ENCODE results near the gene DDX3X.
"Not testable (repeated sequence)": the region's sequence is repeated elsewhere in the genome, so short reads cannot be mapped to it uniquely, and the experiment has no call there.

DDX3X gene

GRCh38 chrX:41377624-41378023 is 43.7 kb downstream of the DDX3X start:
- no peak for DNase-seq

GRCh38 chrX:41381685-41382084 is 47.7 kb downstream of the DDX3X start:
- no peak for DNase-seq

DNA sequence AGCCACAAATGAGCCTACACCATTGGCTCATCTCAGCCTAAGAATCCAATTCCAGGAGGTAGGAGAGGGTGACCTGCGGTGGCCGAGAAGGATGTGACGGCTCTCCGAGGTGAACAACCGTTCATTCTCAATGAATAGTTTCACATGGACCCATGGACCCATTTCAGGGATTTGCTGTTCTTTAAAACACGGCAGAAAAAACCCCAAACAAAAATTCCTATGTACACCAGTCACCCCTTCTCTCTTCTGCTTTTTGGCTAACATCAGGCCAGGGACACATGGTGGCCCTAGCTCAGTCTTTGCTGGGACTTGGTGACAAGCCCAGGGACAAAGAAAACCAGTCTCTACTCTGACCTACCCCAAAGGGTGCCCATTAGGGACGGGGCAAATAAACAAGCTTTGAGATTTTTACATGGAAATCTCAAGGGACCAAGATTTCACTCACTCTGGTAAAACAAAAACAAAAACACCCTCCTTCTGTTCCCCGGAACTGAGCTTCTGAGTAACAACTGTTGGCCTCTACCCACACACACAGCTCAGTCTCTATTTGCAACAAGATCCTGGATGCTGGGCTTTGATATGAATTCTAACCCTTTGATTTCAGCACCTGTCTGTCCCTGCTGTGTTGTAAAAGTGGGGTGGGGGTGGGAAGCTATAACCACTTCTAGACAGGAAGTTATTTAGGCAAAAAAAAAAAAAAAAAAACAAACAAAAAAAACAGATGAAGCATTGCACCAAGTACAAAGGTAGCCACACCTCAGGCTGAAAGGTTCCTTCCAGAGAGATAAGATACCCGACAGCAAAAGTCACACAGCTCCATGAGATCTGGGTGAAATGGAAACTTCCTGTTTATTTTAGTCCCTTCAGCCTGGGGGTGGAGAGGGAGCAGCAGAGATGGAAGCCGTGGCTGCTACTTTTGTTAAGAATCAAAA is 49.0 kb downstream of the DDX3X start:
- DNase-seq = no peak

GRCh38 chrX:41384051-41384705 is 50.2 kb downstream of the DDX3X start:
- no peak for DNase-seq

DNA sequence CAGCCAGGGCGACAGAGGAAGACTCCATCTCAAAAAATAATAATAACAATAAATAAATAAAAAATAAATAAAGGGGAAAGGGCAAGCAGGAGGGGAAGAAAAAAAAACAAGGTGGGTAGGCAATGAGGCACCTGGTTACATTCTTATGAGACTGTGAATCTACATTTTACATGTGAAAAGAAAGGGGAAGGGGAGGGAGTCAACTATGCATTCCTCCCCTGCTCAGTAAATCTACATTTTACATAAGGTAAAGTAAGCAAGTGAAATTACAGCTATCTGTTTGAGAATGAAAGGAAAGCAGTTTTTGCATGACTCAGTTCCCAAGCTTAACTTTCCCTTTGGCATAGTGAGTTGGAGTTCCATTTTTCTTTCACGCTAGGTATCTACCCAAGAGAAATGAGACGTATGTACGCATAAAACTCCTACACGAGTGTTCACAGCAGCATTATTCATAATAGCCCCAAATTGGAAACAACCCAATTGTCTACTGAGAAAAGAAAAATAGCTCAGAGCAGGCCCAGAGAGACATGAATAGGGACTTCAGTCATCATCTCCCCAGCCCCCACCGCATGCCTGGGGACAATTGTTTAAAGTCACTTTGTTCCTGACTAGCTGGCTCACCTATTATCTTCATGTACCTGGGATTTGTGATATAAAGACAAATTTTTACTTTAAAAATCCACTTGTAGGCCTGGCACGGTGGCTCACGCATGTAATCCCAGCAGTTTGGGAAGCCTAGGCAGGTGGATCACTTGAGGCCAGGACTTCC is 52.4 kb downstream of the DDX3X start:
- DNase-seq = no peak

- DNase-seq = no peak
These were observed 54.6 kb downstream of the DDX3X start for GRCh38 chrX:41388543-41388942.

- no peak for DNase-seq
These were observed 55.4 kb downstream of the DDX3X start for GRCh38 chrX:41389311-41389888.

DNA sequence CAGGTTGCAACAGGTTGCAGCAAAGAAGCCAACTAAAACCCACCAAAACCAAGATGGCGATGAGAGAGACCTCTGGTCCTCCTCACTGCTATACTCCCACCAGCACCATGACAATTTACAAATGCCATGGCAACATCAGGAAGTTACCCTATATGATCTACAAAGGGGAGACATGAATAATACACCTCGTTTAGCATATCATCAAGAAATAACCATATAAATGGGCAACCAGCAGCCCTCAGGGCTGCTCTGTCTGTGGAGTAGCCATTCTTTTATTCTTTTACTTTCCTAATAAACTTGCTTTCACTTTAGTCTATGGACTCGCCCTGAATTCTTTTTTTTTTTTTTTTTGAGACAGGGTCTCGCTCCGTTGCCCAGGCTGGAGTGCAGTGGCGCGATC is 56.6 kb downstream of the DDX3X start:
- DNase-seq = not testable (repeated sequence)

- no peak for DNase-seq
These were observed 57.6 kb downstream of the DDX3X start for GRCh38 chrX:41391606-41392005.

DNA sequence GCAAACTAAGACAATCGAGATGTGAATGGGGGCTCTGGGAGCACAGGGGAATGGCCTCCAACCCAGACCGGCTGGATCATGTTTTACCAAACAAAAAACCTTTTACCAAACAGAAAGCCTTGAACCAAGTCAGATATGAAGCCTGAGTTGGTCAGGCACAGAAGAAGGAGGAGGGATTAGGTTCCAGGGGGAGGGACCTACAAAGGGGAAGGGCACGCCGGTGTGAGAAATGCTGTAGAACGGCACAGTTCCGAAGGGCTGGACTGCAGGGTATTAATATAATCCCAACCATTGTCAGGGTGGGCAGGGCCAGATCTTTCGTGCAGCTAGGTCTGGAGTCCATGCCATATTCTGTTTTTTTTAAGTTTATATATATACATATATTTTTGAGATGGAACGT is 60.3 kb downstream of the DDX3X start:
- DNase-seq = no peak

DNA sequence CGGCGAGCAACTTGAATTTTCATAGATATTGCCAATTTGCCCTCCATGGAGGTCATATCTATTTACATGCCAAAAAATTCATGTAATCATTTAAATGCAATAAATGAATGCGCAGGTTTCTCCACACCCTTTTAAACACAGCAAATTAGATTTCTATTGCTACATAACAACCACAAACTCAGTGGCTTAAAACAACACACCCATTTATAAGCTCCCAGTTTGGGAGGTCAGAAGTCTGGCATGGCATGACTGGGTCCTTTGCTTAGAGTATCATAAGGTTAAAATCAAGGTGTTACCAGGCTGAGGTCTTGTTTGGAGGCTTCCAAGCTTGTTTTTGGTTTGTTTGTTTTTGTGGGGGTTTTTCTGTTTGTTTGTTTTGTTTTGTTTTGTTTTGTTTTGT is 63.3 kb downstream of the DDX3X start:
- no peak for DNase-seq

GRCh38 chrX:41397768-41398167 is 63.8 kb downstream of the DDX3X start:
- DNase-seq = no peak

DNA sequence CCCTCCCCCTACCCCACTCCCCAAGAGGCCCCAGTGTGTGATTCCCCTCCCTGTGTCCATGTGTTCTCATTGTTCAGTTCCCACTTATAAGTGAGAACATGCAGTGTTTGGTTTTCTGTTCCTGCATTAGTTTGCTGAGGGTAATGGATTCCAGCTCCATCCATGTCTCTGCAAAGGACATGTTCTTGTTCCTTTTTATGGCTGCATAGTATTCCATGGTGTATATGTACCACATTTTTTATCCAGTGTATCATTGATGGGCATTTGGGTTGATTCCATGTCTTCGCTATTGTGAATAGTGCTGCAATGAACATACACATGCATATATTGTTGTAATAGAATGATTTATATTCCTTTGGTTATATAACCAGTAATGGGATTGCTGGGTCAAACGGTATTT is 68.6 kb downstream of the DDX3X start:
- DNase-seq = not testable (repeated sequence)

DNA sequence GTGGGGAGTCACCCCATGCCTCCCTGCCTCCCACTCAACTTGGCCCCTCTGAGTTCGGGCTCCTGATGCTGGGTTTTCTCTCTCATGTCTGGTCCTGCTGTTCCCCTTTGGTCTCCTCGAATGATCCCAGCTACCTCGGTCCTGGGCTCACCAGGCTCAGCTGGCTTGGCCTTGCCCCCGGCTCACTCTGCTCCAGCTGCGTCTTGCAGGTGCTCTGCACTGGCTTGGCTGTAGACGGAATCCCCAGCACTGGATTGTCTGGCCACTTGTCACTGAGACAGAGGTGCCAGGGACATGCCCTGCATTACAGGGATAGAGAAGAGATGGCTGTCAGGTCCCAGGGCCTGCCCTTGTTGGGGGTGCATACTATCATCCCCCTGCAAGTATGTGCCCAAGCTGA is 71.6 kb downstream of the DDX3X start:
- no peak for DNase-seq

GRCh38 chrX:41406201-41406600 is 72.2 kb downstream of the DDX3X start:
- no peak for DNase-seq

DNA sequence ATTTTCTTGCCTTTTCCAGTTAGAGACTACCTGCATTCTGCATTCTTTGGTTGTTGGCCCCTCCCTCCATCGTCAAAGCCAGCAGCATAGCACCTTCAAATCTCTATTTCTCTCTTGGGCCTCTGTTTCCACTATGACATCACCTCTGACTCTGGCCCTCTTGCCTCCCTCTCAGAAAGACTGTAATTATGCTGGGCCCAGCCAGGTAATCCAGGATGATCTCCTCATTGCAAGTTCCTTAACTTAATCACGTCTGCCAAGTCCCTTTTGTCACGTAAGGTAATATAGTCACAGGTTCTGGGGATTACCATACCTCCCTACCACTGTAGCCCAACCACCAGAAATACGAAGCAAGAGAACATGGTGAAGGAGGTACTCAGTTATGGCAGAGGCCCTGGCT is 73.9 kb downstream of the DDX3X start:
- DNase-seq = no peak

GRCh38 chrX:41408576-41408975 is 74.6 kb downstream of the DDX3X start:
- no peak for DNase-seq

- no peak for DNase-seq
These were observed 75.0 kb downstream of the DDX3X start for GRCh38 chrX:41409006-41409405.

DNA sequence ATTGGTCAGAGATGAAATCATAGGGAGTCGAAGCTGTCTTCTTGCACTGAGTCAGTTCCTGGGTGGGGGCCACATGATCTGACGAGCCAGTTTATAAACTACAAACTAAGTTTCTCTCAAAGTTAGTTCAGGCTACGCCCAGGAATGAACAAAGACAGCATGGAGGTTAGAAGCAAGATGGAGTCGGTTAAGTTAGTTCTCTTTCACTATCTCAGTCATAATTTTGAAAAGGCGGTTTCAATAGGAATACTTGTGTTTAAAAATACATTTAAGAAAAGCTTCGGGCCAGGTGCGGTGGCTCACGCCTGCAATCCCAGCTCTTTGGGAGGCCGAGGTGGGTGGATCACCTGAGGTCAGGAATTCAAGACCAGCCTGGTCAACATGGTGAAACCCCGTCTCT is 77.3 kb downstream of the DDX3X start:
- DNase-seq = not testable (repeated sequence)

DNA sequence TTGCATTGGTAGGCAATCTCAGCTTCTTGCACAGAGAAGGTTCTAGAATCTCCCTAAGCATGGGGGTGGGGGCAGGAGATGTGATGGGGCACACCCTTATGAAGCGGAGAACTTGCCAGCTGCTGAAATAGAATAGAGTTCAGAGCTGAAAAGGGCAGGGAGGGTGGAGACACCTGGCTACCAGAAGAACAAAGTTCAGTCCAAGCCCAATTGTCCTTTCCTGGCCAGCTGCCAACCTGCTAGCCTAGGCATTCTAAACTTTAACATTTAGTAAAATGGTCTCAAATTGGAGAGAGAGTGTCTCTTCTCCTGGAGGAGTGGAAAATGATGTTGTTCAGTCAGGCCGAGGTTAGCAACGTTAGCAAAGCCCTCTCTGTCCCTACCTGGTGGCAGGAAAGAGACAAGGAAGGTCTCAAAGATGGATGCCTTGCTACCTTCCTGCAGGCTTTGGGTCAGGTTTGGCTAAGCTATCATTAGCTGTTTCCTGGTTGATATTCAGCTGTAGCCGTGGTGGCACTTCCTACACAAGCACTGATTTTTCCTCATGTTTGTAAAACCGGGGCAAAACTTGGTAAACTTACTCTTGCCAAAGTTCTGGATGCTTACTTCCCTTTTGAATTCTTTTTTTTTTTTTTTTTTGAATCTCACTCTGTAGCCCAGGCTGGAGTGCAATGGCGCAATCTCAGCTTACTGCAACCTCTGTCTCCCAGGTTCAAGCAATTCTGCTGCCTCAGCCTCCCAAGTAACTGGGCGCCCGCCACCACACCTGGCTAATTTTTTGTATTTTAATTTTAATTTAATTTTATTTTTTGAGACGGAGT is 78.5 kb downstream of the DDX3X start:
- DNase-seq = no peak

Data from NCI-H524 treated with DMSO at 0.1 percent for 48 hours (cell line).